Measurements from ENCODE around the gene CELF1.
"Not testable (repeated sequence)": the region's sequence is repeated elsewhere in the genome, so short reads cannot be mapped to it uniquely, and the experiment has no call there.

CELF1 gene

GRCh38 chr11:47529951-47530350 is 23.0 kb downstream of the CELF1 start:
- no peak overlapping the region for H3K4me2 ChIP-seq (ENCODE audit: low read depth, low read length)
- peaks cover 26% of the 10 kb centered on the region for H3F3A ChIP-seq (ENCODE audit: insufficient read depth, low read length)
- no peak overlapping the region for H3K9ac ChIP-seq (ENCODE audit: low read length)
- H2AFZ ChIP-seq (ENCODE audit: low read length): no peak overlapping the region
- H3K9me2 ChIP-seq (replicated peaks; ENCODE audit: insufficient read depth, low read length): no peaks in the 10 kb centered on the region
- H4K20me1 ChIP-seq (ENCODE audit: insufficient read depth, low read length): peaks cover 24% of the 10 kb centered on the region; the same call in 1 of the 2 replicates
- DNase-seq: no peak
- no peaks in the 10 kb centered on the region for H3K27me3 ChIP-seq (replicated peaks; ENCODE audit: insufficient read depth, low read length)
- H3K27ac ChIP-seq (ENCODE audit: low read length): no peak overlapping the region
- H3K4me3 ChIP-seq (ENCODE audit: low read length): no peak overlapping the region
- H3K79me2 ChIP-seq (ENCODE audit: low read length): peaks cover 99% of the 10 kb centered on the region
- H3K4me1 ChIP-seq (ENCODE audit: low read length): peaks cover 26% of the 10 kb centered on the region
- TF ChIP-seq EZH2phosphoT487 (IDR thresholded peaks at IDR 0.05; ENCODE audit: low read length) (no peak), CTCF (IDR thresholded peaks at IDR 0.05; ENCODE audit: low read length) (no peak), EZH2 (optimal IDR thresholded peaks at IDR 0.05; ENCODE audit: low read depth, low read length) (no peak)
- no peaks in the 10 kb centered on the region for H3K9me3 ChIP-seq (replicated peaks; ENCODE audit: insufficient read depth, low read length)
- no peaks in the 10 kb centered on the region for H3K36me3 ChIP-seq (replicated peaks; ENCODE audit: insufficient read depth, low read length)

GRCh38 chr11:47527186-47527585 is 25.7 kb downstream of the CELF1 start:
- Histone ChIP-seq H3K4me1 (ENCODE audit: low read length) (peaks cover 48% of the 10 kb centered on the region), H3K4me3 (ENCODE audit: low read length) (no peak overlapping the region), H3K9ac (ENCODE audit: low read length) (no peak overlapping the region), H3K4me2 (ENCODE audit: low read depth, low read length) (peak overlapping the region; percentile 63; the same call in 1 of the 2 replicates), H2AFZ (ENCODE audit: low read length) (no peak overlapping the region), H4K20me1 (ENCODE audit: insufficient read depth, low read length) (0 out of 2 replicates have a peak, but pooled peaks cover 24% of the 10 kb centered on the region), H3F3A (ENCODE audit: insufficient read depth, low read length) (peaks cover 45% of the 10 kb centered on the region), H3K27ac (ENCODE audit: low read length) (peak overlapping the region; percentile 58; the same call in 1 of the 2 replicates), H3K79me2 (ENCODE audit: low read length) (peaks cover 99% of the 10 kb centered on the region), H3K9me3 (replicated peaks; ENCODE audit: insufficient read depth, low read length) (no peaks in the 10 kb centered on the region), H3K9me2 (replicated peaks; ENCODE audit: insufficient read depth, low read length) (no peaks in the 10 kb centered on the region), H3K36me3 (replicated peaks; ENCODE audit: insufficient read depth, low read length) (no peaks in the 10 kb centered on the region), H3K27me3 (replicated peaks; ENCODE audit: insufficient read depth, low read length) (no peaks in the 10 kb centered on the region)
- no peak for DNase-seq
- TF ChIP-seq CTCF (IDR thresholded peaks at IDR 0.05; ENCODE audit: low read length): no peak
- no peak for TF ChIP-seq EZH2 (optimal IDR thresholded peaks at IDR 0.05; ENCODE audit: low read depth, low read length)
- TF ChIP-seq EZH2phosphoT487 (IDR thresholded peaks at IDR 0.05; ENCODE audit: low read length): no peak

- peaks cover 99% of the 10 kb centered on the region for H3K79me2 ChIP-seq (ENCODE audit: low read length)
- H3K27ac ChIP-seq (ENCODE audit: low read length): peak overlapping the region; percentile 58; the same call in 1 of the 2 replicates
- H3K4me2 ChIP-seq (ENCODE audit: low read depth, low read length): peak overlapping the region; percentile 63
- not testable (repeated sequence) for H3K9me3 ChIP-seq (replicated peaks; ENCODE audit: insufficient read depth, low read length); H3K9me2 ChIP-seq (replicated peaks; ENCODE audit: insufficient read depth, low read length); H2AFZ ChIP-seq (ENCODE audit: low read length); H3K27me3 ChIP-seq (replicated peaks; ENCODE audit: insufficient read depth, low read length); H3K36me3 ChIP-seq (replicated peaks; ENCODE audit: insufficient read depth, low read length); H3K4me3 ChIP-seq (ENCODE audit: low read length); H3K9ac ChIP-seq (ENCODE audit: low read length)
- DNase-seq: peak; percentile 61
- peaks cover 45% of the 10 kb centered on the region for H3F3A ChIP-seq (ENCODE audit: insufficient read depth, low read length)
- peaks cover 48% of the 10 kb centered on the region for H3K4me1 ChIP-seq (ENCODE audit: low read length)
- 0 out of 2 replicates have a peak, but pooled peaks cover 20% of the 10 kb centered on the region for H4K20me1 ChIP-seq (ENCODE audit: insufficient read depth, low read length)
Observed at GRCh38 chr11:47526032-47526431, 26.9 kb downstream of the CELF1 start.

- Histone ChIP-seq H3K4me1 (ENCODE audit: low read length) (peaks cover 48% of the 10 kb centered on the region), H3K4me2 (ENCODE audit: low read depth, low read length) (peak overlapping the region; percentile 63), H2AFZ (ENCODE audit: low read length) (no peak overlapping the region), H3K27ac (ENCODE audit: low read length) (peak overlapping the region; percentile 57), H3K4me3 (ENCODE audit: low read length) (peak overlapping the region; percentile 24), H3K9me2 (replicated peaks; ENCODE audit: insufficient read depth, low read length) (no peaks in the 10 kb centered on the region), H3K9ac (ENCODE audit: low read length) (peak overlapping the region; percentile 2; the same call in 1 of the 2 replicates), H3K27me3 (replicated peaks; ENCODE audit: insufficient read depth, low read length) (no peaks in the 10 kb centered on the region), H3F3A (ENCODE audit: insufficient read depth, low read length) (peaks cover 45% of the 10 kb centered on the region), H3K9me3 (replicated peaks; ENCODE audit: insufficient read depth, low read length) (no peaks in the 10 kb centered on the region), H4K20me1 (ENCODE audit: insufficient read depth, low read length) (0 out of 2 replicates have a peak, but pooled peaks cover 17% of the 10 kb centered on the region), H3K79me2 (ENCODE audit: low read length) (peaks cover 99% of the 10 kb centered on the region), H3K36me3 (replicated peaks; ENCODE audit: insufficient read depth, low read length) (no peaks in the 10 kb centered on the region)
- DNase-seq: peak; percentile 17
- TF ChIP-seq EZH2phosphoT487 (IDR thresholded peaks at IDR 0.05; ENCODE audit: low read length): no peak
- no peak for TF ChIP-seq EZH2 (optimal IDR thresholded peaks at IDR 0.05; ENCODE audit: low read depth, low read length)
- no peak for TF ChIP-seq CTCF (IDR thresholded peaks at IDR 0.05; ENCODE audit: low read length)
Observed at GRCh38 chr11:47524291-47524874, 28.5 kb downstream of the CELF1 start.

Measured in MM.1S (cell line).